ENCODE results near the gene RASIP1.

The RASIP1 gene

DNA sequence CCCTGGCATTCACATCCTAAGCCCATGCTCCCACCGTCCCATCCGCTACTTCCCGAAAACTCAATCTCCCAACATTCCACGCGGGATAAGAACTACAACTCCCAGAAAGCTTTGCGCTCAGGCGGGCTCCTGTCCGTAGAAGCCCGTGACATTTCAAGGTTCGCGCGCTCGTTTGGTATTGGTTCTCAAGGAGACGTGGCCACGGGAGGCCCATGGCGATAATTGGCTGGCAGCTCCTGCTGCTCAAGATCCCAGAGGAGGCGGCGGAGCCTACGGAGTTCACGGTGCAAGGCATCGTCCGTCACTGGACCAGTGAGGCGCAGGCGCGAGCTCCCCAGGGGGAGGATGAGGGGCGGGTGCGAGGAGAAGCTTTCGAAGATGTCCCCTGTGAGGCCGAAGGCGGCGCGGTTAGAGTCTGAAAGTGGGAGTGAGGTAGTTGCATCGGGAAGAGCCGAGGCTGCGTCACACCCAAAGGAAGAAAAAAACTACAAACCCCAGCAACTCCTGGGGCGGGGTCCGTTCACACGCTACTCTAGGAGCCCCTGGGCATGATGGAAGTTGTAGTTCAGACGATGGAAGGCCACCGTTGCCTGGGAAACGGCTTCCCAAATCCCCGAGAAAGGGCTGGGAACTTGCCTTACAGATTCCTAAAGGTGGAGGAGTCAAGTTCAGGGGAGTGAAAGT lies 19.7 kb downstream of the RASIP1 start (continued):
- no peak for TF ChIP-seq ZNF223 (tag by site-specific recombination; IDR thresholded peaks at IDR 0.05)
- TF ChIP-seq ZNF548 (tag by site-specific recombination; IDR thresholded peaks at IDR 0.05) = no peak
- peak; percentile 76; the same call in 1 of the 2 replicates for TF ChIP-seq IKZF3 (tag by site-specific recombination; IDR thresholded peaks at IDR 0.05)
- peak; percentile 97 for TF ChIP-seq ZBTB17 (tag by site-specific recombination; IDR thresholded peaks at IDR 0.05)
- peak; percentile 69 for TF ChIP-seq ZIC2 (tag by site-specific recombination; IDR thresholded peaks at IDR 0.05)
- TF ChIP-seq, protein P1, sequence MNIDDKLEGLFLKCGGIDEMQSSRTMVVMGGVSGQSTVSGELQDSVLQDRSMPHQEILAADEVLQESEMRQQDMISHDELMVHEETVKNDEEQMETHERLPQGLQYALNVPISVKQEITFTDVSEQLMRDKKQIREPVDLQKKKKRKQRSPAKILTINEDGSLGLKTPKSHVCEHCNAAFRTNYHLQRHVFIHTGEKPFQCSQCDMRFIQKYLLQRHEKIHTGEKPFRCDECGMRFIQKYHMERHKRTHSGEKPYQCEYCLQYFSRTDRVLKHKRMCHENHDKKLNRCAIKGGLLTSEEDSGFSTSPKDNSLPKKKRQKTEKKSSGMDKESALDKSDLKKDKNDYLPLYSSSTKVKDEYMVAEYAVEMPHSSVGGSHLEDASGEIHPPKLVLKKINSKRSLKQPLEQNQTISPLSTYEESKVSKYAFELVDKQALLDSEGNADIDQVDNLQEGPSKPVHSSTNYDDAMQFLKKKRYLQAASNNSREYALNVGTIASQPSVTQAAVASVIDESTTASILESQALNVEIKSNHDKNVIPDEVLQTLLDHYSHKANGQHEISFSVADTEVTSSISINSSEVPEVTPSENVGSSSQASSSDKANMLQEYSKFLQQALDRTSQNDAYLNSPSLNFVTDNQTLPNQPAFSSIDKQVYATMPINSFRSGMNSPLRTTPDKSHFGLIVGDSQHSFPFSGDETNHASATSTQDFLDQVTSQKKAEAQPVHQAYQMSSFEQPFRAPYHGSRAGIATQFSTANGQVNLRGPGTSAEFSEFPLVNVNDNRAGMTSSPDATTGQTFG (tag by site-specific recombination; IDR thresholded peaks at IDR 0.05; ENCODE audit: borderline replicate concordance) = no peak
- TF ChIP-seq, protein P2, sequence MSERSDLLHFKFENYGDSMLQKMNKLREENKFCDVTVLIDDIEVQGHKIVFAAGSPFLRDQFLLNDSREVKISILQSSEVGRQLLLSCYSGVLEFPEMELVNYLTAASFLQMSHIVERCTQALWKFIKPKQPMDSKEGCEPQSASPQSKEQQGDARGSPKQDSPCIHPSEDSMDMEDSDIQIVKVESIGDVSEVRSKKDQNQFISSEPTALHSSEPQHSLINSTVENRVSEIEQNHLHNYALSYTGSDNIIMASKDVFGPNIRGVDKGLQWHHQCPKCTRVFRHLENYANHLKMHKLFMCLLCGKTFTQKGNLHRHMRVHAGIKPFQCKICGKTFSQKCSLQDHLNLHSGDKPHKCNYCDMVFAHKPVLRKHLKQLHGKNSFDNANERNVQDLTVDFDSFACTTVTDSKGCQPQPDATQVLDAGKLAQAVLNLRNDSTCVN (tag by site-specific recombination; optimal IDR thresholded peaks at IDR 0.05) = peak; percentile 81
- TF ChIP-seq KLF8 (tag by site-specific recombination; IDR thresholded peaks at IDR 0.05) = peak; percentile 88
- peak; percentile 96 for TF ChIP-seq ZNF394 (tag by site-specific recombination; IDR thresholded peaks at IDR 0.05; ENCODE audit: borderline replicate concordance)
- peak; percentile 96 for TF ChIP-seq SP2 (tag by site-specific recombination; IDR thresholded peaks at IDR 0.05)
- TF ChIP-seq KLF7 (tag by site-specific recombination; IDR thresholded peaks at IDR 0.05; ENCODE audit: borderline replicate concordance) = peak; percentile 71; the same call in 1 of the 2 replicates
- TF ChIP-seq GLIS2 (tag by site-specific recombination; IDR thresholded peaks at IDR 0.05) = peak; percentile 59
- peak; percentile 93 for TF ChIP-seq SP3 (tag by site-specific recombination; IDR thresholded peaks at IDR 0.05)
- peak; percentile 95 for TF ChIP-seq ZNF76 (tag by site-specific recombination; IDR thresholded peaks at IDR 0.05; ENCODE audit: borderline replicate concordance, low read depth)
- 0 out of 2 replicates have a peak, but pooled peaks have one; percentile 56 for TF ChIP-seq ZNF561 (tag by site-specific recombination; IDR thresholded peaks at IDR 0.05; ENCODE audit: borderline replicate concordance)
- peak; percentile 49; the same call in 1 of the 2 replicates for TF ChIP-seq ZFHX2 (tag by site-specific recombination; conservative IDR thresholded peaks at IDR 0.05)
- peak; percentile 69 for TF ChIP-seq KLF1 (tag by site-specific recombination; IDR thresholded peaks at IDR 0.05)
- TF ChIP-seq ZNF544 (tag by site-specific recombination; IDR thresholded peaks at IDR 0.05) = no peak
- TF ChIP-seq, protein P3, sequence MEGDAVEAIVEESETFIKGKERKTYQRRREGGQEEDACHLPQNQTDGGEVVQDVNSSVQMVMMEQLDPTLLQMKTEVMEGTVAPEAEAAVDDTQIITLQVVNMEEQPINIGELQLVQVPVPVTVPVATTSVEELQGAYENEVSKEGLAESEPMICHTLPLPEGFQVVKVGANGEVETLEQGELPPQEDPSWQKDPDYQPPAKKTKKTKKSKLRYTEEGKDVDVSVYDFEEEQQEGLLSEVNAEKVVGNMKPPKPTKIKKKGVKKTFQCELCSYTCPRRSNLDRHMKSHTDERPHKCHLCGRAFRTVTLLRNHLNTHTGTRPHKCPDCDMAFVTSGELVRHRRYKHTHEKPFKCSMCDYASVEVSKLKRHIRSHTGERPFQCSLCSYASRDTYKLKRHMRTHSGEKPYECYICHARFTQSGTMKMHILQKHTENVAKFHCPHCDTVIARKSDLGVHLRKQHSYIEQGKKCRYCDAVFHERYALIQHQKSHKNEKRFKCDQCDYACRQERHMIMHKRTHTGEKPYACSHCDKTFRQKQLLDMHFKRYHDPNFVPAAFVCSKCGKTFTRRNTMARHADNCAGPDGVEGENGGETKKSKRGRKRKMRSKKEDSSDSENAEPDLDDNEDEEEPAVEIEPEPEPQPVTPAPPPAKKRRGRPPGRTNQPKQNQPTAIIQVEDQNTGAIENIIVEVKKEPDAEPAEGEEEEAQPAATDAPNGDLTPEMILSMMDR (tag by site-specific recombination; IDR thresholded peaks at IDR 0.05) = no peak
- TF ChIP-seq, protein P4, sequence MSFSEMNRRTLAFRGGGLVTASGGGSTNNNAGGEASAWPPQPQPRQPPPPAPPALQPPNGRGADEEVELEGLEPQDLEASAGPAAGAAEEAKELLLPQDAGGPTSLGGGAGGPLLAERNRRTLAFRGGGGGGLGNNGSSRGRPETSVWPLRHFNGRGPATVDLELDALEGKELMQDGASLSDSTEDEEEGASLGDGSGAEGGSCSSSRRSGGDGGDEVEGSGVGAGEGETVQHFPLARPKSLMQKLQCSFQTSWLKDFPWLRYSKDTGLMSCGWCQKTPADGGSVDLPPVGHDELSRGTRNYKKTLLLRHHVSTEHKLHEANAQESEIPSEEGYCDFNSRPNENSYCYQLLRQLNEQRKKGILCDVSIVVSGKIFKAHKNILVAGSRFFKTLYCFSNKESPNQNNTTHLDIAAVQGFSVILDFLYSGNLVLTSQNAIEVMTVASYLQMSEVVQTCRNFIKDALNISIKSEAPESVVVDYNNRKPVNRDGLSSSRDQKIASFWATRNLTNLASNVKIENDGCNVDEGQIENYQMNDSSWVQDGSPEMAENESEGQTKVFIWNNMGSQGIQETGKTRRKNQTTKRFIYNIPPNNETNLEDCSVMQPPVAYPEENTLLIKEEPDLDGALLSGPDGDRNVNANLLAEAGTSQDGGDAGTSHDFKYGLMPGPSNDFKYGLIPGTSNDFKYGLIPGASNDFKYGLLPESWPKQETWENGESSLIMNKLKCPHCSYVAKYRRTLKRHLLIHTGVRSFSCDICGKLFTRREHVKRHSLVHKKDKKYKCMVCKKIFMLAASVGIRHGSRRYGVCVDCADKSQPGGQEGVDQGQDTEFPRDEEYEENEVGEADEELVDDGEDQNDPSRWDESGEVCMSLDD (tag by site-specific recombination; IDR thresholded peaks at IDR 0.05) = 0 out of 2 replicates have a peak, but pooled peaks have one; percentile 8
